T-helper 2 cell treated with Interferon-gamma antibody and Interleukin-4, amounts not matched to agents 100 ng/mL and 5 ng/mL, for 36 hours (primary cell): Measurements from ENCODE around the gene HID1. TPM values are rescaled to one million over a fixed set of nuclear protein-coding genes. Genes with fewer than 3 reads are reported as not detected.
"Not testable (repeated sequence)": the region's sequence is repeated elsewhere in the genome, so short reads cannot be mapped to it uniquely, and the experiment has no call there.

Experiments
- intact Hi-C: fragments of 100-400 bp; cut with micrococcal nuclease; formaldehyde crosslinking; loops from one replicate; pipeline ENCODE4 v1.15.1; 2023
- total RNA-seq: library from RNA; stranded (reverse); gene quantifications from 2 replicates; pipeline ENCODE4 v1.2.3, GENCODE V29; 2022

The HID1 gene
- total RNA-seq, 1 donor from 2014 or later: 0.59 TPM

GRCh38 chr17:74928786-74929185 lies 43.8 kb downstream of the HID1 start:
- intact Hi-C loops: no loop called here

GRCh38 chr17:74925242-74925641 lies 47.3 kb downstream of the HID1 start:
- intact Hi-C loops: no loop called here

- intact Hi-C loops: no loop called here
These were observed 48.2 kb downstream of the HID1 start, which contains the start of gene OTOP2 for GRCh38 chr17:74924250-74924948. OTOP2 (plus strand) TSS chr17:74924273; CDS start chr17:74924633, 360 bp downstream.

GRCh38 chr17:74923538-74924249 lies 48.9 kb downstream of the HID1 start:
- intact Hi-C loops: loop anchor here (2.0 kb wide), 1 partner anchor 35 kb away; no protein-coding TSS in a partner anchor

- intact Hi-C loops: loop anchor here (2.0 kb wide), 1 partner anchor 36 kb away; no protein-coding TSS in a partner anchor
These were observed 49.6 kb downstream of the HID1 start, which contains the start of gene USH1G for GRCh38 chr17:74922694-74923537. USH1G (minus strand) TSS chr17:74923255; CDS start chr17:74923073, 182 bp downstream.

GRCh38 chr17:74922172-74922571 lies 50.4 kb downstream of the HID1 start:
- intact Hi-C loops: loop anchor here (2.0 kb wide), 1 partner anchor 37 kb away; no protein-coding TSS in a partner anchor

- intact Hi-C loops: loop anchor here (2.0 kb wide), 1 partner anchor 37 kb away; no protein-coding TSS in a partner anchor
These were observed 50.8 kb downstream of the HID1 start for GRCh38 chr17:74921769-74922168.

GRCh38 chr17:74921026-74921681 lies 51.4 kb downstream of the HID1 start:
- intact Hi-C loops: no loop called here

DNA sequence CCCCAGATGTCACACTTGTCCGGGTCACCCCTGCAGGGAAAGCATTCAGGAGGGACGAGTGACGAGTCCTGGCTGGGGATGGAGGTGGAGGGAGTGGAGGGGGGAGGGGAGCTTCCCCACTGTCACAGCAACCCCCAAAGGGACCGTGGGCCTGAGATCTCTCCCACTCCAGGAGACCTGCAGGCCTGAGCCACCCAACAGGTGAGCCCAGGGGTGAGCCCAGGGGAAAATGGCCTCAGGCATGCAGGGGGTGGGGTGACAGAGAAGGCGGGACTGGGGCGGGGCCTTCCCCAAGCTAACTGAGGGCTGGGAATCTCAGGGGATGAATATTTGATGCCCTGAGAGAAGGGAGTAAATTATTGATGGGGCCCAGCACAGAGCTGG lies 51.9 kb downstream of the HID1 start:
- intact Hi-C loops: no loop called here

DNA sequence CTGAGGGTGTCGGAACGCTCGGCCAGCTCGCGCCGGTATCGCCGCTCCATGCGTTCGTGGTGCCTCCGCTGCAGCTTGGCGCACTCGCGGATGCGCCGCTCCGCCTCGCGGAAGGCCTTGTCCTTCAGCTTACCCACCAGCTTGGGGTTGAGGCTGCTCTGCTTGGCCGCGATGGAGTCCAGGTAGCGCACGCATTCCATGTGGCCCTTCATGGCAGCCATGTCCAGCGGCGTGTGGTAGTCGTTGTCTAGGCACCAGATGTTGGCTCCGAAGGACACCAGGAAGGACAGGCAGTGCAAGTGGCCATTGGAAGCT lies 52.3 kb downstream of the HID1 start:
- intact Hi-C loops: no loop called here

GRCh38 chr17:74919440-74920305 lies 52.9 kb downstream of the HID1 start:
- intact Hi-C loops: no loop called here

DNA sequence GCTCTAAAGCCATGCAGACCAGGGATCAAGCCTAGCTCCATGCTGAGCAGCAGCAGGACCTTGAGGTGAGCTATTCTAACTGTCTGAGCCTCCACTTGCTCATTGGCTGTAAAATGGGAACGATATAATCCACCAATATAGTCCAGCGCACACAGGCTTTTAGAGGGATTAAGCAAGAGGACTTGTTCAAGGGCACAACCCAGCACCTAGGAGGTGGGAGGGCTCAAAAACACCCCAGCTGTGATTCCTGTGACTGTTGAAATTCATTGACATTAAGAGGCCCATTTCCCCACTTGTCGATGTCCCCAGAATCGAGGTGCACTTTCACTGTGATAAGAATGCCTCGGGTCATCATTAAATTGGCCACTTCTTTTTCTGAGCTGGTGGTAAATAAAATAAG lies 53.7 kb downstream of the HID1 start:
- intact Hi-C loops: no loop called here

DNA sequence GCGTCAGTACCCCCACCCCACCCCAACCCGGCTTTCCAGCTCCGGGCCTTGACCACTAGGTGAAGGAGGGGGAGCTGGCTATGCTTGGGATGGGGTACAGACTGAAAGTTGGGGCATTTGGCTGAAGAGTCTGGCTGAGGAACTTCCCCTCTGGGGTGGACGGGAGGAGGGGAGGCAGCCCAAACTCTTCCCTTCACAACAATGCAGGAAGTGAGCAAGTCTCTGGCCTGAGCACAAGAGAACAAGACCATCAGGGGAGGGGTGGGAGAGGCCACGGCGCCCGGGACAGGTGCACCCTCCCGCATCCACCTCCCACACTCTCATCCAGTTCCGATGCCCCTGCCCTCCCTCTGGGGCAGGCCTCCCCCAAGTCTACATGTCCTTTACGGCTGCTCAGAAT lies 55.1 kb downstream of the HID1 start:
- intact Hi-C loops: no loop called here

GRCh38 chr17:74916851-74917199 lies 55.7 kb downstream of the HID1 start:
- intact Hi-C loops: no loop called here

DNA sequence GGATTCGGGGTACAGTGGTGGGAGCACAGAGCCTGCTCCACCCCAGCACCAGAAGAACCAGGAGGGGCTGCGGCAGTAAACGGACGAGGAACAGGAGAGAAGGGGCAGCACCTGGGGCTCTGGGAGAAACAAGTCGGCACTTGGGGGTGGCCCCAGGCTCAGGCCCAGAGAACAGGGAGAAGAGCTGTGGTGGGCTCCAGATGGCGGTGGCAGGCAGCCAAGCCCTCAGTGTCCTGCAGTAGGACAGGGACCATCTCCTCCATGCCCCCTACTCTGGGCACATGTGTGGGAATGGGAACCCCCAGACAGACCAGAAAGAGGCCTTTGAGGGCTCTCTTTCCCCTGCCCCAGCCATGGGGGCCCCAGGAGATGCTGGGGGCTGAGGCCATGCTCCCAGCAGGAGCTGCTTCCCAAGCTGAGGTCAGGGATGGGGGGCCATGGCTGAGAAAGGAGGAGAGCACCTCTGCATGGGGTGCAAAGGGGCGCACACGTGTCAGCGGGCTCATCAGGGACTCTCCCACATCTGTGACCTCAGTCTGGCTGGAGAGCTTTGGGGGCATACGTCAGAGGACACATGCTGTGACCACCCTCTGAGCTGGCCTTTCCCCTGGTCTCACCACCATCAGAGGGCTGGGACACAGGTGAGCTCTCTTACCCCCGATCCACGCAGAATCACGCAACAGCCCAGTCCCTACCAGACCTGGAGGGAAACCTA lies 56.3 kb downstream of the HID1 start:
- intact Hi-C loops: no loop called here

DNA sequence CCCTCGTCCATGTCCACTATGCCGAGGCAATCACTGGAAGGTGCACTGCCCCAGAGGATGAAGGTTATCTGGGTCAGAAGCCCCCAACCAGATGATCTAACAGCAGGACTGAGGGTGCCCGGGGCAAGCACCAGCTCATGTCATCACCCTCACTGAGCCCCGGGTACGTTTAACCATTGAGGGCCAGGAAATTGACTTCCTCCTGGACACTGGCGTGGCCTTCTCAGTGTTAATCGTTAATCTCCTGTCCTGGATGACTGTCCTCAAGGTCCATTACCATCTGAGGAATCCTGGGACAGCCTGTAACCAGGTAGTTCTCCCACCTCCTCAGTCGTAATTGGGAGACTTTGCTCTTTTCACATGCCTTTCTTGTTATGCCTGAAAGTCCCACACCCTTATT lies 61.1 kb downstream of the HID1 start:
- intact Hi-C loops: not testable (repeated sequence)

- intact Hi-C loops: not testable (repeated sequence)
These were observed 63.5 kb downstream of the HID1 start for GRCh38 chr17:74909097-74909496.

GRCh38 chr17:74907012-74907411 lies 65.5 kb downstream of the HID1 start:
- intact Hi-C loops: no loop called here

DNA sequence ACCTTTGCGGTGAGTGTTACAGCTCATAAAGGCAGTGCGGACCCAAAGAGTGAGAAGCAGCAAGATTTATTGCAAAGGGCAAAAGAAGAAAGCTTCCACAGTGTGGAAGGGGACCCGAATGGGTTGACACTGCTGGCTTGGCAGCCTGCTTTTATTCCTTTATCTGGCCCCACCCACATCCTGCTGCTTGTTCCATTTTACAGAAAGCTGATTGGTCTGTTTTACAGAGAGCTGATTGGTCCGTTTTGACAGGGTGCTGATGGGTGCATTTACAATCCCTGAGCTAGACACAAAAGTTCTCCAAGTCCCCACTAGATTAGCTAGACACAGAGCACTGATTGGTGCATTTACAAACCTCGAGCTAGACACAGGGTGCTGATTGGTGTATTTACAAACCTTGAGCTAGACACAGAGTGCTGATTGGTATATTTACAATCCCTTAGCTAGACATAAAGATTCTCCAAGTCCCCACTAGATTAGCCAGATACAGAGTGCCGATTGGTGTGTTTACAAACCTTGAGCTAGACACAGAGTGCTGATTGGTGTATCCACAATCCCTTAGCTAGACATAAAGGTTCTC lies 66.3 kb downstream of the HID1 start:
- intact Hi-C loops: not testable (repeated sequence)
